K562 (cell line): Measurements from ENCODE around the gene NOVA1.

Experiments used
- CBX3 ChIP-seq, 2 experiments: IDR thresholded peaks; 1 replicate in 1 of 2; 2 replicates in 1 of 2; pipeline ENCODE4 v1.6.1; 2012; ENCODE audit warnings: inconsistent platforms in 2 of 2, low read length in 2 of 2, borderline replicate concordance in 1 of 2, control low read depth in 1 of 2
- ETS2 ChIP-seq: IDR thresholded peaks from 2 replicates; pipeline ENCODE4 v1.6.1; 2016; ENCODE audit warnings: borderline replicate concordance, missing genetic modification characterization, mild to moderate bottlenecking, moderate library complexity, missing compliant biosample characterization; ENCODE audit not compliant: poor library complexity, severe bottlenecking
- HDAC2 ChIP-seq: fragments of 450-650 bp; IDR thresholded peaks from 2 replicates; pipeline ENCODE4 v1.6.1; 2016; ENCODE audit warnings: mild to moderate bottlenecking
- HNRNPK ChIP-seq: fragments of 200-400 bp; formaldehyde crosslinking; IDR thresholded peaks from one replicate; pipeline ENCODE4 v1.6.1; 2018; ENCODE audit warnings: mild to moderate bottlenecking, low read depth, low read length; ENCODE audit not compliant: poor library complexity, severe bottlenecking
- TF ChIP-seq, protein P1 (sequence below): sonication (generic); formaldehyde crosslinking; IDR thresholded peaks from 2 replicates; pipeline ENCODE4 v1.8.1; 2023; ENCODE audit warnings: mild to moderate bottlenecking, missing genetic modification reagents
- TF ChIP-seq, protein P2 (sequence below), 2 experiments: fragments of 450-650 bp in 1 of 2; sonication (generic) in 1 of 2; formaldehyde crosslinking in 1 of 2; IDR thresholded peaks in 1 of 2; conservative IDR thresholded peaks in 1 of 2; 2 replicates each; pipeline versions ENCODE4 v1.6.1 to v1.8.1; 2016 to 2023; ENCODE audit warnings: mild to moderate bottlenecking in 2 of 2, moderate library complexity in 2 of 2, inconsistent platforms in 1 of 2, missing genetic modification reagents in 1 of 2

DNA sequence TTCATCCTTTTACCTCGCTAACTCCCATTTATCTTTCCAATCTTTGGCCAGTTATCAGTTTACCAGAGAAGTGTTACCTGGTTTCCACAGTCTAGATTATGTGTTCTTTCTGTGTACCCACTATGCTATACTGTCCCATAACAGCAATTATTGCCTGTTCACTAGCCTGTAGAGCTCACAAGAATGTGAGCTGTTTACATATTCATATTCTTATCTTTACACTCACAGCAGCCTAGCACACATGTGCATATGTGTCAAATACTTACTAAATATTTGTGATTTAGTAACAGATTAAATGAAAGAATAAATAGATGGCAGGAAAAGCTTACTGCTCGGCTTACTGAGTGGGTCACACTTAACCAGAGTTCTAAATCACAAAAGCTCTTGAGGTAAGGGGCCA is 97.8 kb downstream of the NOVA1 start:
- TF ChIP-seq, protein P1, sequence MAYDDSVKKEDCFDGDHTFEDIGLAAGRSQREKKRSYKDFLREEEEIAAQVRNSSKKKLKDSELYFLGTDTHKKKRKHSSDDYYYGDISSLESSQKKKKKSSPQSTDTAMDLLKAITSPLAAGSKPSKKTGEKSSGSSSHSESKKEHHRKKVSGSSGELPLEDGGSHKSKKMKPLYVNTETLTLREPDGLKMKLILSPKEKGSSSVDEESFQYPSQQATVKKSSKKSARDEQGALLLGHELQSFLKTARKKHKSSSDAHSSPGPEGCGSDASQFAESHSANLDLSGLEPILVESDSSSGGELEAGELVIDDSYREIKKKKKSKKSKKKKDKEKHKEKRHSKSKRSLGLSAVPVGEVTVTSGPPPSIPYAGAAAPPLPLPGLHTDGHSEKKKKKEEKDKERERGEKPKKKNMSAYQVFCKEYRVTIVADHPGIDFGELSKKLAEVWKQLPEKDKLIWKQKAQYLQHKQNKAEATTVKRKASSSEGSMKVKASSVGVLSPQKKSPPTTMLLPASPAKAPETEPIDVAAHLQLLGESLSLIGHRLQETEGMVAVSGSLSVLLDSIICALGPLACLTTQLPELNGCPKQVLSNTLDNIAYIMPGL (CRISPR knock-in tag), result no peak
- TF ChIP-seq, protein P2, sequence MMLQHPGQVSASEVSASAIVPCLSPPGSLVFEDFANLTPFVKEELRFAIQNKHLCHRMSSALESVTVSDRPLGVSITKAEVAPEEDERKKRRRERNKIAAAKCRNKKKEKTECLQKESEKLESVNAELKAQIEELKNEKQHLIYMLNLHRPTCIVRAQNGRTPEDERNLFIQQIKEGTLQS (IDR thresholded peaks at IDR 0.05), result no peak
- TF ChIP-seq, protein P2 (CRISPR knock-in tag; conservative IDR thresholded peaks at IDR 0.05), result no peak
- TF ChIP-seq CBX3 (IDR thresholded peaks at IDR 0.05; ENCODE audit: borderline replicate concordance in 1 of 2, low read length in 2 of 2) (no peak), ETS2 (tag) (no peak), HNRNPK (no peak), HDAC2 (no peak)
